ENCODE measurements around the gene CPA5. TPM values are rescaled to one million over a fixed set of nuclear protein-coding genes. Genes with fewer than 3 reads are reported as not detected.
"Not testable (repeated sequence)": the region's sequence is repeated elsewhere in the genome, so short reads cannot be mapped to it uniquely, and the experiment has no call there.

CPA5 gene
- total RNA-seq, 6 experiments from 2014 or later: not detected

DNA sequence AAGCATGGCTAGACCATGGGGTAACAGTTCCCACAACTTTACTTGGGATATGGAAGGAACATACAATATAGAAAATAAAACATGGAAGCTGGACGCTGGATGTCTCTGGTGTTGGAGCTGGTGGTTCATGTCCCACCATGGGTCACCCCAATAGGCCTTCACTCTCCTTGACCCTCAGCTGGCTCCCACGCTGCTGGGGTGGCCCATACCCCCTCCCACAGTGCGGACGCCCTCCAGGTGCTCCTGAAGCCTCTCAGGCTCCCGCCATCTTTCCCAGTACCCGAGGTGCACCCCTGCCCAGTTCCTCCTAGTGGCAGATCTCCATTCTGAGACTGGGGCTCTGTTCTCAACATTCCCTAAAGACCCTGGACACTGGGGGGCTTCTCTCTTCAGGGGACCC is 29.9 kb downstream of the CPA5 start:
- H3K36me3 ChIP-seq: no peaks in the 10 kb centered on the region
- DNase-seq (no peak), ATAC-seq (no peak)
- intact Hi-C loops (cut with DNase I): no loop called here
- H3K27me3 ChIP-seq: no peaks in the 10 kb centered on the region
- no CpG with 5 or more reads among the region's 6 CpGs for whole genome bisulfite sequencing (ENCODE audit: insufficient coverage, low coverage, low lambda C conversion rate, missing lambda C conversion rate)
- peak overlapping the region; percentile 36 to 66 (median 51) for H3K27ac ChIP-seq
- peaks cover 0 to 5% (median 0%) of the 10 kb centered on the region in 4 donors for H3K4me1 ChIP-seq
- H3K4me3 ChIP-seq: no peak overlapping the region
- TF ChIP-seq POLR2A (IDR thresholded peaks at IDR 0.05): no peak
- TF ChIP-seq, protein P1, sequence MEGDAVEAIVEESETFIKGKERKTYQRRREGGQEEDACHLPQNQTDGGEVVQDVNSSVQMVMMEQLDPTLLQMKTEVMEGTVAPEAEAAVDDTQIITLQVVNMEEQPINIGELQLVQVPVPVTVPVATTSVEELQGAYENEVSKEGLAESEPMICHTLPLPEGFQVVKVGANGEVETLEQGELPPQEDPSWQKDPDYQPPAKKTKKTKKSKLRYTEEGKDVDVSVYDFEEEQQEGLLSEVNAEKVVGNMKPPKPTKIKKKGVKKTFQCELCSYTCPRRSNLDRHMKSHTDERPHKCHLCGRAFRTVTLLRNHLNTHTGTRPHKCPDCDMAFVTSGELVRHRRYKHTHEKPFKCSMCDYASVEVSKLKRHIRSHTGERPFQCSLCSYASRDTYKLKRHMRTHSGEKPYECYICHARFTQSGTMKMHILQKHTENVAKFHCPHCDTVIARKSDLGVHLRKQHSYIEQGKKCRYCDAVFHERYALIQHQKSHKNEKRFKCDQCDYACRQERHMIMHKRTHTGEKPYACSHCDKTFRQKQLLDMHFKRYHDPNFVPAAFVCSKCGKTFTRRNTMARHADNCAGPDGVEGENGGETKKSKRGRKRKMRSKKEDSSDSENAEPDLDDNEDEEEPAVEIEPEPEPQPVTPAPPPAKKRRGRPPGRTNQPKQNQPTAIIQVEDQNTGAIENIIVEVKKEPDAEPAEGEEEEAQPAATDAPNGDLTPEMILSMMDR (IDR thresholded peaks at IDR 0.05): no peak
- no peaks in the 10 kb centered on the region for H3K9me3 ChIP-seq

DNA sequence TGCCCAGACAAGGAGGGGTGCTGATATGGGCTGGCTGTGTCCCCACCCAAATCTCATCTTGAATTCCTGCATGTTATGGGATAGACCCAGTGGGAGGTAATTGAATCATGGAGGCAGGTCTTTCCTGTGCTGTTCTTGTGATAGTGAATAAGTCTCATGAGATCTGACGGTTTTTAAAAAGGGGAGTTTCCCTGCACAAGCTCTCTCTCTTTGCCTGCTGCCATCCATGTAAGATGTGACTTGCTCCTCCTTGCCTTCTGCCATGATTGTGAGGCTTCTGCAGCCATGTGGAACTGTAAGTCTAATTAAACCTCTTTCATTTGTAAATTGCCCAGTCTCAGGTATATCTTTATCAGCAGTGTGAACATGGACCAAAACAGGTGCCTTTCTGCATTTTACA is 31.8 kb downstream of the CPA5 start:
- H3K9me3 ChIP-seq; ATAC-seq; DNase-seq; H3K27ac ChIP-seq; H3K4me3 ChIP-seq; H3K27me3 ChIP-seq; intact Hi-C loops (cut with DNase I); H3K36me3 ChIP-seq; H3K4me1 ChIP-seq: not testable (repeated sequence)
- 89% methylated on average over 1 of the region's 1 CpG for WGBS (ENCODE audit: insufficient coverage, low coverage, low lambda C conversion rate, missing lambda C conversion rate)

DNA sequence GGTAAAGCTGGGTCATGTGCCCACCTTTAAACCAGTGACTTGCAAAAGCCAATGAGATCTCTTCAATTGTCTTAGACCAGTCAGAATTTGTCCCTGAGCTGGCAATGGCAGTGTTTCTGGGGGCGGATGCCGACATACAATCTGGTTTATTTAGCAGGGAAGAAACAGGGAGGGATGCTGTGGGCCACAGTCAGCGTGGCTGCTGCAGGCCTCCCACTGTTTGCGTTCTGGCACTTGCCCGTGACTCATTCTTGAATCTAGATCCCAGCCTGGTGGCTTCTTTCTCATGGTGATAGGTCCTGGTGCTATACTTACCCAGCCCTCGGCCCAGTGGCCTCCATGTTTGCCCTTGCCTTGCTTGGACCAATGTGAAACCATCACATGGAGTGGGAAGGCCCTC is 32.6 kb downstream of the CPA5 start:
- no peaks in the 10 kb centered on the region for H3K9me3 ChIP-seq
- H3K27ac ChIP-seq: no peak overlapping the region
- no peak for TF ChIP-seq POLR2A (IDR thresholded peaks at IDR 0.05)
- TF ChIP-seq, protein P1 (IDR thresholded peaks at IDR 0.05): no peak
- no peaks in the 10 kb centered on the region for H3K36me3 ChIP-seq
- DNase-seq: no peak
- H3K27me3 ChIP-seq: no peaks in the 10 kb centered on the region
- intact Hi-C loops (cut with DNase I): no loop called here
- ATAC-seq: no peak
- peaks cover 0 to 5% (median 0%) of the 10 kb centered on the region in 4 donors for H3K4me1 ChIP-seq
- no peak overlapping the region for H3K4me3 ChIP-seq
- WGBS (ENCODE audit: insufficient coverage, low coverage, low lambda C conversion rate, missing lambda C conversion rate): 68% methylated on average over 3 of the region's 6 CpGs

DNA sequence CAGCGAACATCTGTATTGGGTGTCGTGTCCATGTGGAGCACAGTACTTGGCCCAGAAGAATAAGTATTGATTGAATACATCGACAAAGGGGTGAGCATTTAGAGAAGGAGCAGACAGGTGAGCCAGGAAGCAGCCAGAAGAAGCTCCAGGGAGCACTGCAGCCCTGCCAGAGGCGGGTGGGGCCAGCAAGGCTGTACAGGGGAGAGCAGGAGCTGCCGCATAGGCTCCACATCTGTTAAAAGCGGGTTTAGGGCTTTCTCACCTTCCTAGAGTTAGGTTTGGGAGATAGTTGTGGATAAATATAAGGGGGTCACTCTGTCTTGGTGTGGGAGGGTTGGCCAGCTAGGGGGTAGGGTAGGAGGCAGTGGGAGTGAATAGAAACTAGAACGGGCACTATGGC is 34.4 kb downstream of the CPA5 start:
- Histone ChIP-seq H3K4me1 (no peaks in the 10 kb centered on the region), H3K9me3 (no peaks in the 10 kb centered on the region), H3K27ac (no peak overlapping the region), H3K4me3 (no peak overlapping the region), H3K27me3 (no peaks in the 10 kb centered on the region), H3K36me3 (no peaks in the 10 kb centered on the region)
- no peak for TF ChIP-seq POLR2A (IDR thresholded peaks at IDR 0.05)
- TF ChIP-seq, protein P1 (IDR thresholded peaks at IDR 0.05): no peak
- 67% methylated on average over 7 of the region's 7 CpGs for WGBS (ENCODE audit: insufficient coverage, low coverage, low lambda C conversion rate, missing lambda C conversion rate)
- intact Hi-C loops (cut with DNase I): no loop called here
- ATAC-seq: peak in 1 of 4 donors; percentile 6
- DNase-seq: no peak

DNA sequence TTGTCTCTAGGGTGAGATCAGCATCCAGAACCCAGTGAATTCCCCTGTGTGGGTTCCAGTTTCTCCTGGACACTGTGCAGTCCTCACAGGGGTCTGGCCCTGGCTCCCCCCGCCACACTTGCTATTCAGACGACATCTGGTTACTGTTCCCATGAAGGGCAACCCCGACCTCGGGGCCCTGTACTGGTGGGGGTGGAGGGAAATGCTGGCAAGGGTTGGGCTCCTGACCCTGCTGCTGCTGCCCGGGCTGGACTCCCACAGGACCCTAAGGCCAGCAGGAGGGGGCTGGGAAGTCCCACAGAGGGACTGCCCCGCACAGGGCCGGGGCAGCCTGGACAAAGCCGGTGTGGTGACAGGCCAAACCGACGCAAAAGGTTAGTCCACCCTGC is 34.9 kb downstream of the CPA5 start:
- no peaks in the 10 kb centered on the region for H3K36me3 ChIP-seq
- DNase-seq (no peak), ATAC-seq (no peak)
- H3K27me3 ChIP-seq: no peaks in the 10 kb centered on the region
- H3K4me3 ChIP-seq: no peak overlapping the region
- WGBS (ENCODE audit: insufficient coverage, low coverage, low lambda C conversion rate, missing lambda C conversion rate): no CpG with 5 or more reads among the region's 10 CpGs
- H3K9me3 ChIP-seq: no peaks in the 10 kb centered on the region
- no peak overlapping the region for H3K27ac ChIP-seq
- no peak for TF ChIP-seq POLR2A (IDR thresholded peaks at IDR 0.05)
- TF ChIP-seq, protein P1 (IDR thresholded peaks at IDR 0.05): no peak
- H3K4me1 ChIP-seq: no peaks in the 10 kb centered on the region
- intact Hi-C loops (cut with DNase I): no loop called here

Measured in right lobe of liver (tissue), 6 donors.